Measurements from ENCODE around the gene TNRC6B. TPM values are rescaled to one million over a fixed set of nuclear protein-coding genes. Genes with fewer than 3 reads are reported as not detected.
"Not testable (repeated sequence)": the region's sequence is repeated elsewhere in the genome, so short reads cannot be mapped to it uniquely, and the experiment has no call there.

Gene TNRC6B
- total and polyA plus RNA-seq, 4 experiments from 2014 or later = 27.3 to 155 (median 123) TPM

GRCh38 chr22:40218152-40218551 lies 40.4 kb downstream of the TNRC6B start:
- peaks cover 9 to 11% of the 10 kb centered on the region in 2 donors for H3K36me3 Mint-ChIP-seq
- no peaks in the 10 kb centered on the region for H3K27me3 ChIP-seq (ENCODE audit: insufficient read depth, low read length)
- H3K4me3 ChIP-seq (ENCODE audit: low read length in 2 of 2) = no peak overlapping the region
- H3K27ac ChIP-seq (ENCODE audit: low read depth, low read length) = peak overlapping the region; percentile 36
- peak overlapping the region in 7 of 8 donors; percentile 12 to 72 (median 47) for H3K4me3 Mint-ChIP-seq
- H3K9me3 ChIP-seq (ENCODE audit: control insufficient read depth in 1 of 2, low read length in 2 of 2) = no peaks in the 10 kb centered on the region
- H3K27me3 Mint-ChIP-seq = no peaks in the 10 kb centered on the region
- peaks cover 94% of the 10 kb centered on the region for H3K4me1 ChIP-seq (ENCODE audit: insufficient read depth, low read length)
- ChIA-PET CTCF (ENCODE audit: partially characterized antibody) (interaction anchor here (1.1 kb wide), 1 partner anchor 130 kb away, joined by 3 read pairs; no protein-coding TSS in a partner anchor), POLR2A (ENCODE audit: partially characterized antibody) (interaction anchor here (1.3 to 2.0 kb wide), 3 partner anchors 40 to 174 kb away, joined by 3 to 6 read pairs (median 6); partner anchors contain the start of gene TNRC6B)
- intact Hi-C loops (cut with micrococcal nuclease) = loop anchor here (2.0 to 5.0 kb wide), 2 partner anchors 39 to 41 kb away; partner anchors contain the start of gene TNRC6B
- peaks cover 70 to 93% (median 79%) of the 10 kb centered on the region in 4 donors for H3K4me1 Mint-ChIP-seq
- peak overlapping the region; percentile 54 to 94 (median 89) for H3K27ac Mint-ChIP-seq
- H3K9me3 Mint-ChIP-seq = peaks cover 0 to 3% (median 0%) of the 10 kb centered on the region in 8 donors
- no peaks in the 10 kb centered on the region for H3K36me3 ChIP-seq (ENCODE audit: insufficient read depth, low read length)
- DNase-seq = peak in 3 of 5 donors; percentile 36 to 43 (median 40)

DNA sequence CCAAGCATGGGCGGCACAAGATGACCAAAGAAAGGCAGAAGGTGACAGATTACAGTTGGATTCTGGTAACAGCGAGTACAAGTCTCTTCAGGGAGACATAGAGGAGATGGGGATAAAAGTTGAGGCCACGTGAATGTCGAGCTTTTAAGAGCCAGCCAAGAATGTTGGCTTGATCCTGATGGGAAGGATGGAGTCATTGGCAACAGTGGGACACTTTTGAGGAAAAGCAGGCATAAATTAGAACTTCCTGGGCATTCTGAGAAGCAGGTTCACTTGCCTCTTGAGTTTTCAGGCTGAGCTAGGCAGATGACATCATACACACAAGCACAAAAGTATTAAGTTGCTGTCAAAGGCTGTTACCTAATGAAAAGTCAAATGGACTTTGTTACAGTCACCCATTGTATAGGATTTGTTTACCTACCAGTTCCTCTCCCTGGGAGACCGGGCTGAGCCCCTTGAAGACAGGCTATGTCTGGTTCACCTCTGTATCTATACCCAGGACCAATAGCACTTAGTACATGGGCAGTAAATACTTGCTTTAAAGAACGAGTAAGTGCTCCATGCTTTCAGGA lies 41.1 kb downstream of the TNRC6B start:
- CTCF ChIA-PET (ENCODE audit: partially characterized antibody) = interaction anchor here (1.1 kb wide), 1 partner anchor 129 kb away, joined by 3 read pairs; no protein-coding TSS in a partner anchor
- H3K36me3 ChIP-seq (ENCODE audit: insufficient read depth, low read length) = no peaks in the 10 kb centered on the region
- H3K27ac ChIP-seq (ENCODE audit: low read depth, low read length) = peak overlapping the region; percentile 36
- no peaks in the 10 kb centered on the region for H3K27me3 ChIP-seq (ENCODE audit: insufficient read depth, low read length)
- no peak overlapping the region for H3K4me3 ChIP-seq (ENCODE audit: low read length in 2 of 2)
- peaks cover 9 to 11% of the 10 kb centered on the region in 2 donors for H3K36me3 Mint-ChIP-seq
- H3K9me3 ChIP-seq (ENCODE audit: control insufficient read depth in 1 of 2, low read length in 2 of 2) = no peaks in the 10 kb centered on the region
- H3K4me1 Mint-ChIP-seq = peaks cover 69 to 93% (median 78%) of the 10 kb centered on the region in 4 donors
- DNase-seq = no peak
- no peaks in the 10 kb centered on the region for H3K27me3 Mint-ChIP-seq
- H3K27ac Mint-ChIP-seq = peak overlapping the region; percentile 54 to 94 (median 89)
- POLR2A ChIA-PET (ENCODE audit: partially characterized antibody) = interaction anchor here (1.3 to 2.0 kb wide), 3 partner anchors 39 to 175 kb away, joined by 3 to 6 read pairs (median 6); partner anchors contain the start of gene TNRC6B
- intact Hi-C loops (cut with micrococcal nuclease) = loop anchor here (2.0 to 5.0 kb wide), 2 partner anchors 38 to 42 kb away; partner anchors contain the start of gene TNRC6B
- H3K4me3 Mint-ChIP-seq = peak overlapping the region; percentile 12 to 72 (median 54)
- H3K9me3 Mint-ChIP-seq = peaks cover 0 to 3% (median 0%) of the 10 kb centered on the region in 8 donors
- H3K4me1 ChIP-seq (ENCODE audit: insufficient read depth, low read length) = peaks cover 94% of the 10 kb centered on the region

- H3K27me3 Mint-ChIP-seq = no peaks in the 10 kb centered on the region
- H3K4me3 Mint-ChIP-seq = no peak overlapping the region
- H3K27me3 ChIP-seq (ENCODE audit: insufficient read depth, low read length) = no peaks in the 10 kb centered on the region
- peaks cover 94% of the 10 kb centered on the region for H3K4me1 ChIP-seq (ENCODE audit: insufficient read depth, low read length)
- H3K36me3 Mint-ChIP-seq = peaks cover 9 to 17% of the 10 kb centered on the region in 2 donors
- H3K27ac ChIP-seq (ENCODE audit: low read depth, low read length) = no peak overlapping the region
- ChIA-PET CTCF (ENCODE audit: partially characterized antibody) (interaction anchor here (0.6 to 2.1 kb wide), 3 partner anchors 24 to 294 kb away, joined by 3 to 8 read pairs (median 3); no protein-coding TSS in a partner anchor), POLR2A (ENCODE audit: partially characterized antibody) (interaction anchor here (0.6 to 1.2 kb wide), 4 partner anchors 21 to 627 kb away, joined by 3 to 4 read pairs (median 4); no protein-coding TSS in a partner anchor)
- H3K4me1 Mint-ChIP-seq = peaks cover 67 to 90% (median 77%) of the 10 kb centered on the region in 4 donors
- H3K27ac Mint-ChIP-seq = peak overlapping the region in 4 of 7 donors; percentile 23 to 94 (median 80)
- intact Hi-C loops (cut with micrococcal nuclease) = loop anchor here (10.0 kb wide), 1 partner anchor 156 kb away; no protein-coding TSS in a partner anchor
- no peak overlapping the region for H3K4me3 ChIP-seq (ENCODE audit: low read length in 2 of 2)
- no peaks in the 10 kb centered on the region for H3K9me3 ChIP-seq (ENCODE audit: control insufficient read depth in 1 of 2, low read length in 2 of 2)
- DNase-seq = no peak
- H3K36me3 ChIP-seq (ENCODE audit: insufficient read depth, low read length) = no peaks in the 10 kb centered on the region
- H3K9me3 Mint-ChIP-seq = peaks cover 0 to 3% (median 0%) of the 10 kb centered on the region in 8 donors
Measured at GRCh38 chr22:40220316-40221054, 42.8 kb downstream of the TNRC6B start.

DNA sequence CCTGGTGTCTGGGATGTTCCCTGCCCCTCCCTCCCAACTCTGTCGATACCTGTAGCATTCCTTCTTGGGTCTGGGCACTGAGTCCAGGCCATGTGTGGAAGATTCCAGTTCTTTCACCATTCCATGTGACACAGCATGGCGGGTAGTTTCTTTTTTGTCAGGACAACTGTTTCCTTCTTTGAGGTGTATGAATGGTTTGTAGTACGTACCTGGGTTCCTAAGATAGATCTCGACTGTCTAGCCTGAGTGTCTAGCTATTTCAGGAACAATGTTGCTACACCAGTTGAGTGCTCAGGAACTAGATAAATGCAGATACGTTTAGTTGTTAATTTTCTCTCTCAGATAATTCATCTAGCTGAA lies 43.3 kb downstream of the TNRC6B start:
- Histone ChIP-seq H3K4me1 (ENCODE audit: insufficient read depth, low read length) (peaks cover 94% of the 10 kb centered on the region), H3K27me3 (ENCODE audit: insufficient read depth, low read length) (no peaks in the 10 kb centered on the region), H3K4me3 (ENCODE audit: low read length in 2 of 2) (no peak overlapping the region), H3K36me3 (ENCODE audit: insufficient read depth, low read length) (no peaks in the 10 kb centered on the region), H3K27ac (ENCODE audit: low read depth, low read length) (no peak overlapping the region), H3K9me3 (ENCODE audit: control insufficient read depth in 1 of 2, low read length in 2 of 2) (no peaks in the 10 kb centered on the region)
- Mint-ChIP-seq H3K36me3 (peaks cover 9 to 18% of the 10 kb centered on the region in 2 donors), H3K27me3 (no peaks in the 10 kb centered on the region), H3K4me1 (peaks cover 65 to 89% (median 76%) of the 10 kb centered on the region in 4 donors), H3K9me3 (peaks cover 0 to 3% (median 0%) of the 10 kb centered on the region in 8 donors), H3K27ac (peak overlapping the region in 6 of 7 donors; percentile 36 to 70 (median 54)), H3K4me3 (peak overlapping the region in 1 of 8 donors; percentile 17)
- intact Hi-C loops (cut with micrococcal nuclease) = loop anchor here (10.0 kb wide), 1 partner anchor 156 kb away; no protein-coding TSS in a partner anchor
- DNase-seq = no peak
- POLR2A ChIA-PET (ENCODE audit: partially characterized antibody) = interaction anchor here (0.9 kb wide), 1 partner anchor 21 kb away, joined by 3 read pairs; no protein-coding TSS in a partner anchor
- CTCF ChIA-PET (ENCODE audit: partially characterized antibody) = interaction anchor here (0.6 to 2.1 kb wide), 3 partner anchors 24 to 295 kb away, joined by 3 to 8 read pairs (median 3); no protein-coding TSS in a partner anchor

DNA sequence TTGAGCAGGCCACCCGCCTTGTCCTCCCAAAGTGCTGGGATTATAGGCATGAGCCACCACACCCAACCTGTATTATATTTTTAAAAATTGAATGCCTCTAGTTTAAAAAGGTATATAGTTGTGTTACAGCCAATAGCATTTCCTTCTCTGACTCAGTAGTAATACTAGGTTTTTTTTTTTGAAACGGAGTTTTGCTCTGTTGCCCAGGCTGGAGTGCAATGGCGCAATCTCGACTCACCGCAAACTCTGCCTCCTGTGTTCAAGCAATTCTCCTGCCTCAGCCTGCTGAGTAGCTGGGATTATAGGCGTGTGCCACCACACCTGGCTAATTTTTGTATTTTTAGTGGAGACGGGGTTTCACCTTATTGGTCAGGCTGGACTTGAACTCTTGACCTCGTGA lies 45.3 kb downstream of the TNRC6B start:
- DNase-seq; CTCF ChIA-PET (ENCODE audit: partially characterized antibody): not testable (repeated sequence)
- intact Hi-C loops (cut with micrococcal nuclease) = loop anchor here (10.0 kb wide), 1 partner anchor 158 kb away; no protein-coding TSS in a partner anchor

DNA sequence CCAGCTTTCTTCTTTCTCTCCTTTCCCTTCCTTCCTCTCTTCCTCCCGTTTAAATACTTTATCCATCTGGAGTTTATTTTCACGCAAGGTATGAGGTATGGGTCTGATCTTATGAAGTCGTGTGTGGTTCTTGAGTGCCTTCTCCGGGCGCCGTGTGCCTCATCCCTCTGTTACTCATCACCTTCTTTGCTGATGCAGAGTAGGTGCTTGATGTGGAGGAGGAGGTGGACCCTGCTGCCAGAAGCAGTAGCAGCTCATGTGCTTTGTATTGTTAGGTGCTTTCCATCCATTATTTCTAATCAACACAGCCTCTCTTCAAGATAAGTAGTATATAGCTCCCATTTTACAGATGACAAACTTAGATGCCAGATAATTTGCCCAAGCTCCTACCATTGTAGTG lies 47.0 kb downstream of the TNRC6B start:
- Mint-ChIP-seq H3K27ac (peak overlapping the region; percentile 42 to 89 (median 75)), H3K36me3 (peaks cover 9 to 33% of the 10 kb centered on the region in 2 donors), H3K27me3 (no peaks in the 10 kb centered on the region), H3K4me3 (peak overlapping the region in 6 of 8 donors; percentile 6 to 78 (median 51)), H3K4me1 (peaks cover 51 to 77% (median 62%) of the 10 kb centered on the region in 4 donors), H3K9me3 (peaks cover 0 to 3% (median 0%) of the 10 kb centered on the region in 8 donors)
- H3K9me3 ChIP-seq (ENCODE audit: control insufficient read depth in 1 of 2, low read length in 2 of 2) = no peaks in the 10 kb centered on the region
- POLR2A ChIA-PET (ENCODE audit: partially characterized antibody) = interaction anchor here (1.0 to 1.4 kb wide), 4 partner anchors 9 to 22 kb away, joined by 3 to 4 read pairs (median 3); no protein-coding TSS in a partner anchor
- no peak overlapping the region for H3K4me3 ChIP-seq (ENCODE audit: low read length in 2 of 2)
- no peaks in the 10 kb centered on the region for H3K27me3 ChIP-seq (ENCODE audit: insufficient read depth, low read length)
- no peaks in the 10 kb centered on the region for H3K36me3 ChIP-seq (ENCODE audit: insufficient read depth, low read length)
- intact Hi-C loops (cut with micrococcal nuclease) = loop anchor here (10.0 kb wide), 1 partner anchor 160 kb away; no protein-coding TSS in a partner anchor
- peaks cover 72% of the 10 kb centered on the region for H3K4me1 ChIP-seq (ENCODE audit: insufficient read depth, low read length)
- peak overlapping the region; percentile 28 for H3K27ac ChIP-seq (ENCODE audit: low read depth, low read length)
- CTCF ChIA-PET (ENCODE audit: partially characterized antibody) = interaction anchor here (1.0 to 1.1 kb wide), 3 partner anchors 24 to 123 kb away, joined by 3 to 7 read pairs (median 3); no protein-coding TSS in a partner anchor
- DNase-seq = peak in 3 of 5 donors; percentile 18 to 52 (median 28)

More for the DNA sequence above, 45.3 kb downstream of the TNRC6B start:
- H3K9me3 Mint-ChIP-seq; H3K27ac ChIP-seq (ENCODE audit: low read depth, low read length); H3K4me3 Mint-ChIP-seq; H3K36me3 ChIP-seq (ENCODE audit: insufficient read depth, low read length); POLR2A ChIA-PET (ENCODE audit: partially characterized antibody); H3K4me3 ChIP-seq (ENCODE audit: low read length in 2 of 2); H3K27me3 Mint-ChIP-seq; H3K9me3 ChIP-seq (ENCODE audit: control insufficient read depth in 1 of 2, low read length in 2 of 2); H3K27ac Mint-ChIP-seq; H3K27me3 ChIP-seq (ENCODE audit: insufficient read depth, low read length): not testable (repeated sequence)
- Mint-ChIP-seq H3K36me3 (peaks cover 9 to 25% of the 10 kb centered on the region in 2 donors), H3K4me1 (peaks cover 62 to 83% (median 72%) of the 10 kb centered on the region in 4 donors)
- peaks cover 82% of the 10 kb centered on the region for H3K4me1 ChIP-seq (ENCODE audit: insufficient read depth, low read length)

Measured in CD4-positive, alpha-beta memory T cell (primary cell).